WTC11 (cell line): ENCODE results near the gene BOD1L1. TPM values are rescaled to one million over a fixed set of nuclear protein-coding genes. Genes with fewer than 3 reads are reported as not detected.
A peak's percentile ranks its signal among the peaks of the same experiment; 100 is the strongest.

Experiments used
- ATAC-seq: fragments of 200-7000 bp; cut with Tn5 transposase; 2 replicates; pipeline ENCODE4 v1.10.0; 2021; ENCODE audit warnings: mild to moderate bottlenecking, moderate library complexity
- CTCF ChIA-PET: fragments of 300-600 bp; sonication (Branson Sonifier 250); formaldehyde crosslinking; loops from one replicate; lab custom pipeline; 2021; ENCODE audit warnings: antibody characterized with exemption; lab: Charles Lee
- POLR2A ChIA-PET: fragments of 350-600 bp; sonication (Branson Sonifier 250); formaldehyde crosslinking; loops from one replicate; lab custom pipeline; 2021; ENCODE audit warnings: antibody characterized with exemption; lab: Charles Lee
- DNase-seq: peaks from one replicate; pipeline ENCODE4 v3.0.0; 2021; ENCODE audit warnings: low spot score
- H3K27ac Mint-ChIP-seq: 2 replicates; pipeline ENCODE4 v1.8.0; 2021; ENCODE audit warnings: mixed read lengths
- H3K27me3 Mint-ChIP-seq: 2 replicates; pipeline ENCODE4 v1.8.0; 2021; ENCODE audit warnings: low read depth, mild to moderate bottlenecking, moderate library complexity, mixed read lengths
- H3K36me3 Mint-ChIP-seq: 2 replicates; pipeline ENCODE4 v1.8.0; 2021; ENCODE audit warnings: mixed read lengths
- H3K4me1 Mint-ChIP-seq: 2 replicates; pipeline ENCODE4 v1.8.0; 2022; ENCODE audit warnings: mixed read lengths
- H3K4me3 Mint-ChIP-seq: 2 replicates; pipeline ENCODE4 v1.8.0; 2021; ENCODE audit warnings: mild to moderate bottlenecking, moderate library complexity, mixed read lengths
- H3K9me3 Mint-ChIP-seq: 2 replicates; pipeline ENCODE4 v1.8.0; 2021; ENCODE audit warnings: mixed read lengths
- AFF4 ChIP-seq: sonication (generic); formaldehyde crosslinking; IDR thresholded peaks from 2 replicates; pipeline ENCODE4 v1.8.1; 2023; ENCODE audit warnings: mild to moderate bottlenecking, missing genetic modification reagents, borderline replicate concordance
- ATF2 ChIP-seq: sonication (generic); formaldehyde crosslinking; IDR thresholded peaks from 2 replicates; pipeline ENCODE4 v1.8.1; 2022; ENCODE audit warnings: low read depth, missing genetic modification reagents, borderline replicate concordance
- ATF3 ChIP-seq: sonication (generic); formaldehyde crosslinking; conservative IDR thresholded peaks from 2 replicates; pipeline ENCODE4 v1.8.1; 2022; ENCODE audit warnings: mild to moderate bottlenecking, missing genetic modification reagents
- FOXP4 ChIP-seq: sonication (generic); formaldehyde crosslinking; IDR thresholded peaks from 2 replicates; pipeline ENCODE4 v1.8.0; 2022; ENCODE audit warnings: mild to moderate bottlenecking, missing genetic modification reagents
- IRF1 ChIP-seq: sonication (generic); formaldehyde crosslinking; IDR thresholded peaks from 2 replicates; pipeline ENCODE4 v1.8.0; 2023; ENCODE audit warnings: missing genetic modification reagents
- JAZF1 ChIP-seq: fragments of 250-450 bp; sonication (Bioruptor Pico); IDR thresholded peaks from 2 replicates; pipeline ENCODE4 v1.9.0; 2021; ENCODE audit warnings: moderate library complexity, mild to moderate bottlenecking, inconsistent platforms
- NR2C2 ChIP-seq: sonication (generic); formaldehyde crosslinking; IDR thresholded peaks from 2 replicates; pipeline ENCODE4 v1.8.0; 2022; ENCODE audit warnings: mild to moderate bottlenecking, missing genetic modification reagents
- PRRX2 ChIP-seq: fragments of 250-450 bp; sonication (Bioruptor Pico); IDR thresholded peaks from 2 replicates; pipeline ENCODE4 v1.8.0; 2021; ENCODE audit warnings: mild to moderate bottlenecking
- SMAD4 ChIP-seq: sonication (generic); formaldehyde crosslinking; IDR thresholded peaks from 2 replicates; pipeline ENCODE4 v1.8.0; 2022; ENCODE audit warnings: mild to moderate bottlenecking, missing genetic modification reagents
- STAT6 ChIP-seq: sonication (generic); formaldehyde crosslinking; conservative IDR thresholded peaks from 2 replicates; pipeline ENCODE4 v1.8.1; 2023; ENCODE audit warnings: mild to moderate bottlenecking, low read depth, missing genetic modification reagents, moderate library complexity
- TCF7 ChIP-seq: sonication (generic); formaldehyde crosslinking; IDR thresholded peaks from 2 replicates; pipeline ENCODE4 v1.8.0; 2022; ENCODE audit warnings: mild to moderate bottlenecking, low read depth, missing genetic modification reagents, moderate library complexity
- TEAD1 ChIP-seq: sonication (generic); formaldehyde crosslinking; IDR thresholded peaks from 2 replicates; pipeline ENCODE4 v1.8.0; 2022; ENCODE audit warnings: mild to moderate bottlenecking, missing genetic modification reagents
- TP53 ChIP-seq: sonication (generic); formaldehyde crosslinking; IDR thresholded peaks from 2 replicates; pipeline ENCODE4 v1.8.1; 2023; ENCODE audit warnings: mild to moderate bottlenecking, missing genetic modification reagents
- ZNF281 ChIP-seq: sonication (generic); formaldehyde crosslinking; IDR thresholded peaks from 2 replicates; pipeline ENCODE4 v1.8.0; 2023; ENCODE audit warnings: mild to moderate bottlenecking, missing genetic modification reagents
- ZNF317 ChIP-seq: sonication (generic); formaldehyde crosslinking; IDR thresholded peaks from 2 replicates; pipeline ENCODE4 v1.8.1; 2023; ENCODE audit warnings: low read depth, mild to moderate bottlenecking, moderate library complexity, missing genetic modification reagents, borderline replicate concordance
- total RNA-seq: library from RNA; stranded (reverse); gene quantifications from 3 replicates; pipeline ENCODE4 v1.2.3, GENCODE V29; 2021

The BOD1L1 gene
- total RNA-seq, 1 experiment from 2014 or later: 43.5 TPM

GRCh38 chr4:13535118-13535517 is 92.4 kb downstream of the BOD1L1 start:
- Mint-ChIP-seq H3K4me1 (peaks cover 93% of the 10 kb centered on the region), H3K36me3 (peaks cover 7% of the 10 kb centered on the region; the same call in 1 of the 2 replicates), H3K27me3 (peaks cover 100% of the 10 kb centered on the region), H3K4me3 (peak overlapping the region; percentile 37), H3K9me3 (no peaks in the 10 kb centered on the region), H3K27ac (no peak overlapping the region)
- ATAC-seq (no peak), DNase-seq (no peak)
- no peak for TF ChIP-seq ZNF281 (CRISPR knock-in tag)
- no peak for TF ChIP-seq TEAD1 (CRISPR knock-in tag)
- no peak for TF ChIP-seq STAT6 (CRISPR knock-in tag)
- TF ChIP-seq TP53: no peak
- TF ChIP-seq IRF1 (CRISPR knock-in tag): no peak
- TF ChIP-seq AFF4: no peak
- TF ChIP-seq FOXP4: no peak
- no peak for TF ChIP-seq ZNF317 (CRISPR knock-in tag)
- no peak for TF ChIP-seq SMAD4 (CRISPR knock-in tag)
- TF ChIP-seq ATF3 (CRISPR knock-in tag): no peak
- TF ChIP-seq JAZF1: no peak
- TF ChIP-seq TCF7 (CRISPR knock-in tag): no peak
- TF ChIP-seq PRRX2 (CRISPR knock-in tag): no peak
- TF ChIP-seq ATF2 (CRISPR knock-in tag): no peak
- no peak for TF ChIP-seq NR2C2 (CRISPR knock-in tag)
- POLR2A ChIA-PET: interaction anchor here (1.3 kb wide), 1 partner anchor 10 kb away, joined by 4 read pairs; no protein-coding TSS in a partner anchor
- CTCF ChIA-PET: interaction anchor here (0.6 to 1.3 kb wide), 2 partner anchors 13 kb away, joined by 4 to 9 read pairs; no protein-coding TSS in a partner anchor
